WI38 (cell line): Measurements from ENCODE around the gene PHTF1.

Experiments
- H3K4me3 ChIP-seq: 2 replicates; pipeline ENCODE4 v1.5.1; 2011; ENCODE audit warnings: low read depth, mild to moderate bottlenecking, control low read depth, low read length
- CTCF ChIP-seq: IDR thresholded peaks from 2 replicates; pipeline ENCODE4 v1.5.1; 2012; ENCODE audit warnings: low read depth, mild to moderate bottlenecking, control low read depth, low read length

Gene PHTF1

GRCh38 chr1:113684153-113684541 lies 75.1 kb downstream of the PHTF1 start:
- TF ChIP-seq CTCF = no peak
- no peak overlapping the region for H3K4me3 ChIP-seq

GRCh38 chr1:113683384-113684152 lies 75.7 kb downstream of the PHTF1 start:
- no peak overlapping the region for H3K4me3 ChIP-seq
- no peak for TF ChIP-seq CTCF

GRCh38 chr1:113681596-113682337 lies 77.5 kb downstream of the PHTF1 start:
- TF ChIP-seq CTCF = no peak
- H3K4me3 ChIP-seq = no peak overlapping the region

- no peak overlapping the region for H3K4me3 ChIP-seq
- TF ChIP-seq CTCF = no peak
Measured at GRCh38 chr1:113678159-113678469, 81.2 kb downstream of the PHTF1 start.

- TF ChIP-seq CTCF = 0 out of 2 replicates have a peak, but pooled peaks have one; percentile 9
- no peak overlapping the region for H3K4me3 ChIP-seq
Measured at GRCh38 chr1:113677250-113678158, 81.8 kb downstream of the PHTF1 start.

GRCh38 chr1:113676524-113676923 lies 82.8 kb downstream of the PHTF1 start:
- no peak for TF ChIP-seq CTCF
- H3K4me3 ChIP-seq = no peak overlapping the region

GRCh38 chr1:113675302-113675701 lies 84.0 kb downstream of the PHTF1 start:
- H3K4me3 ChIP-seq = no peak overlapping the region
- TF ChIP-seq CTCF = no peak
